Mammary epithelial cell (primary cell): ENCODE results near the gene PTN.

Experiments
- EZH2 ChIP-seq: IDR thresholded peaks from 2 replicates; pipeline ENCODE4 v1.6.1; 2012; ENCODE audit warnings: low read length, inconsistent platforms, borderline replicate concordance
- TF ChIP-seq, protein P1 (sequence below), 2 donors: IDR thresholded peaks in 1 of 2; conservative IDR thresholded peaks in 1 of 2; 2 replicates each; pipeline ENCODE4 v1.5.1; 2011 to 2012; ENCODE audit warnings: inconsistent platforms in 2 of 2, low read length in 2 of 2, mild to moderate bottlenecking in 2 of 2, control low read depth in 1 of 2, low read depth in 1 of 2; ENCODE audit not compliant: insufficient read depth in 1 of 2; ENCODE audit errors: extremely low read depth in 1 of 2

DNA sequence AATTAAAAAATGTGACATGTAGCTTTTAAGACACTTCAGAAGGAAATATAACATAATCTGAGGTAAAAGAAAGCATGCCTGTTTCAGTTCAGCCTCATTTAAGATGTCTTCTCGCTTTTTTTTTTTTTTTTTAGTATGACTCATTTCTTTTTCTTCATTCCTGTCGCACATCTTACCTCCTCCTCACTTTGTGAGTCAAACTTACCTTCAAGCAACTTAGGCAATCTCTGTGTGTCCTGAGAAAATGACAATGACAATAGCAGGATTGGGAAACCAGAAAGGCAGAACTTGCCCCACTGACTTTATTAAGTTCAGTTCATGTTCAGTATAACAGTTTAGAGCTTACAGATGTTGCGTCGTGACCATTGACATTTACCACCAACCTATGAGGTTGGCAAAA, 7.7 kb downstream of the PTN start:
- TF ChIP-seq, protein P1, sequence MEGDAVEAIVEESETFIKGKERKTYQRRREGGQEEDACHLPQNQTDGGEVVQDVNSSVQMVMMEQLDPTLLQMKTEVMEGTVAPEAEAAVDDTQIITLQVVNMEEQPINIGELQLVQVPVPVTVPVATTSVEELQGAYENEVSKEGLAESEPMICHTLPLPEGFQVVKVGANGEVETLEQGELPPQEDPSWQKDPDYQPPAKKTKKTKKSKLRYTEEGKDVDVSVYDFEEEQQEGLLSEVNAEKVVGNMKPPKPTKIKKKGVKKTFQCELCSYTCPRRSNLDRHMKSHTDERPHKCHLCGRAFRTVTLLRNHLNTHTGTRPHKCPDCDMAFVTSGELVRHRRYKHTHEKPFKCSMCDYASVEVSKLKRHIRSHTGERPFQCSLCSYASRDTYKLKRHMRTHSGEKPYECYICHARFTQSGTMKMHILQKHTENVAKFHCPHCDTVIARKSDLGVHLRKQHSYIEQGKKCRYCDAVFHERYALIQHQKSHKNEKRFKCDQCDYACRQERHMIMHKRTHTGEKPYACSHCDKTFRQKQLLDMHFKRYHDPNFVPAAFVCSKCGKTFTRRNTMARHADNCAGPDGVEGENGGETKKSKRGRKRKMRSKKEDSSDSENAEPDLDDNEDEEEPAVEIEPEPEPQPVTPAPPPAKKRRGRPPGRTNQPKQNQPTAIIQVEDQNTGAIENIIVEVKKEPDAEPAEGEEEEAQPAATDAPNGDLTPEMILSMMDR (conservative IDR thresholded peaks at IDR 0.05 in 1 of 2, IDR thresholded peaks at IDR 0.05 in 1 of 2; ENCODE audit: extremely low read depth in 1 of 2, insufficient read depth in 1 of 2, low read depth in 1 of 2, low read length in 2 of 2), result no peak
- TF ChIP-seq EZH2, result no peak
